K562 (cell line): ENCODE data around the gene GBF1. TPM values are rescaled to one million over a fixed set of nuclear protein-coding genes. Genes with fewer than 3 reads are reported as not detected.

Experiments
- CSDE1 ChIP-seq, 2 experiments: fragments of 450-650 bp; IDR thresholded peaks; 2 replicates each; pipeline ENCODE4 v1.6.1; 2016; ENCODE audit warnings: mild to moderate bottlenecking in 1 of 2
- E2F8 ChIP-seq: fragments of 450-650 bp; IDR thresholded peaks from 2 replicates; pipeline ENCODE4 v1.7.1; 2018; ENCODE audit warnings: mild to moderate bottlenecking, low read depth; ENCODE audit not compliant: partially characterized antibody
- EP400 ChIP-seq: fragments of 450-650 bp; IDR thresholded peaks from 2 replicates; pipeline ENCODE4 v1.6.1; 2017; ENCODE audit warnings: antibody characterized with exemption, mild to moderate bottlenecking, moderate library complexity
- FIP1L1 ChIP-seq: fragments of 200-400 bp; formaldehyde crosslinking; IDR thresholded peaks from 2 replicates; pipeline ENCODE4 v1.6.1; 2018; ENCODE audit warnings: mild to moderate bottlenecking, low read depth, low read length; ENCODE audit not compliant: poor library complexity, severe bottlenecking
- GTF2F1 ChIP-seq: IDR thresholded peaks from 2 replicates; pipeline ENCODE4 v1.6.1; 2011; ENCODE audit warnings: low read depth, low read length, improper control_type of control experiment
- HNRNPLL ChIP-seq: fragments of 200-400 bp; formaldehyde crosslinking; IDR thresholded peaks from 2 replicates; pipeline ENCODE4 v1.6.1; 2017; ENCODE audit warnings: low read length, low read depth, mild to moderate bottlenecking; ENCODE audit not compliant: poor library complexity, severe bottlenecking
- ILF3 ChIP-seq: fragments of 450-650 bp; IDR thresholded peaks from 2 replicates; pipeline ENCODE4 v1.6.1; 2018; ENCODE audit warnings: antibody characterized with exemption, mild to moderate bottlenecking, moderate library complexity, borderline replicate concordance
- KDM5B ChIP-seq: fragments of 200-600 bp; sonication (generic); IDR thresholded peaks from 2 replicates; pipeline ENCODE4 v1.6.1; 2012; ENCODE audit warnings: low read depth, mild to moderate bottlenecking, moderate library complexity, low read length, control low read depth, inconsistent platforms; ENCODE audit not compliant: insufficient replicate concordance
- LEF1 ChIP-seq: fragments of 450-650 bp; IDR thresholded peaks from 2 replicates; pipeline ENCODE4 v1.6.1; 2016; ENCODE audit warnings: mild to moderate bottlenecking
- NFIC ChIP-seq: fragments of 450-650 bp; IDR thresholded peaks from 2 replicates; pipeline ENCODE4 v1.6.1; 2017; ENCODE audit warnings: mild to moderate bottlenecking, inconsistent platforms
- NRF1 ChIP-seq, 2 experiments: fragments of 450-650 bp; IDR thresholded peaks in 1 of 2; conservative IDR thresholded peaks in 1 of 2; 2 replicates each; pipeline ENCODE4 v1.6.1; 2014; ENCODE audit warnings: mild to moderate bottlenecking in 2 of 2
- RBM17 ChIP-seq: fragments of 200-400 bp; formaldehyde crosslinking; IDR thresholded peaks from 2 replicates; pipeline ENCODE4 v1.6.1; 2017; ENCODE audit warnings: low read depth, mild to moderate bottlenecking, low read length, borderline replicate concordance
- SAP30 ChIP-seq: fragments of 200-600 bp; sonication (generic); IDR thresholded peaks from 2 replicates; pipeline ENCODE4 v1.6.1; 2012; ENCODE audit warnings: borderline replicate concordance, low read depth, mild to moderate bottlenecking, moderate library complexity, low read length, control low read depth, inconsistent platforms; ENCODE audit not compliant: insufficient read depth, poor library complexity, severe bottlenecking
- TAF9B ChIP-seq: fragments of 450-650 bp; IDR thresholded peaks from 2 replicates; pipeline ENCODE4 v1.6.1; 2018; ENCODE audit warnings: mild to moderate bottlenecking; ENCODE audit not compliant: partially characterized antibody
- ZBTB49 ChIP-seq: sonication (generic); formaldehyde crosslinking; IDR thresholded peaks from 2 replicates; pipeline ENCODE4 v1.8.0; 2022; ENCODE audit warnings: missing genetic modification reagents, mild to moderate bottlenecking, borderline replicate concordance
- ZC3H11A ChIP-seq: IDR thresholded peaks from 2 replicates; pipeline ENCODE4 v1.6.1; 2012; ENCODE audit warnings: low read depth, low read length, improper control_type of control experiment
- ZNF785 ChIP-seq: fragments of 250-450 bp; sonication (Bioruptor Pico); IDR thresholded peaks from 2 replicates; pipeline ENCODE4 v1.4.0; 2020; ENCODE audit warnings: mild to moderate bottlenecking
- polyA plus RNA-seq, 8 experiments: library from polyadenylated mRNA; depleted of rRNA in 4 of 8; stranded (reverse) in 5 of 8; unstranded in 3 of 8; fragments of >200 nt; fragmentation: Nextera tagmentation in 2 of 8; fragmentation: Illumina TruSeq in 1 of 8; extraction: Ambion mirVana in 2 of 8; extraction: Trizol in 1 of 8; gene quantifications; 2 replicates each; pipeline versions ENCODE4 v1.2.1 to v1.2.3, GENCODE V29; 2011 to 2014; ENCODE audit warnings: inconsistent platforms in 1 of 8, missing spikeins in 1 of 8
- total RNA-seq, 7 experiments: library from RNA; depleted of rRNA in 6 of 7; stranded (reverse); fragments of >200 nt in 6 of 7; fragmentation: Illumina TruSeq in 2 of 7; extraction: Trizol in 2 of 7; gene quantifications; 2 replicates each; pipeline versions ENCODE4 v1.2.1 to v1.2.3, GENCODE V29; 2011 to 2021; ENCODE audit warnings: low replicate concordance in 1 of 7
- TF ChIP-seq, protein P1 (sequence below), 2 experiments: fragments of 450-650 bp; IDR thresholded peaks; 2 replicates each; pipeline ENCODE4 v1.6.1; 2016
- TF ChIP-seq, protein P2 (sequence below): fragments of 250-450 bp; sonication (Bioruptor Pico); IDR thresholded peaks from 2 replicates; pipeline ENCODE4 v1.5.0; 2020; ENCODE audit warnings: mild to moderate bottlenecking

GBF1 gene
- total and polyA plus RNA-seq, 9 of the 15 experiments (the other 6 are each of a cell fraction or from before 2014, with no cell fraction given), result 0.69 to 28.0 (median 10.3) TPM

GRCh38 chr10:102399217-102400021, 154.1 kb downstream of the GBF1 start (continued):
- TF ChIP-seq SAP30 (no peak), ILF3 (no peak), KDM5B (peak; percentile 58), GTF2F1 (no peak), CSDE1 (IDR thresholded peaks at IDR 0.05) (no peak), TAF9B (no peak), FIP1L1 (peak; percentile 85), NRF1 (conservative IDR thresholded peaks at IDR 0.05 in 1 of 2, IDR thresholded peaks at IDR 0.05 in 1 of 2) (peak; percentile 81 to 83), E2F8 (peak; percentile 56), ZBTB49 (CRISPR knock-in tag) (no peak), NFIC (peak; percentile 40; the same call in 1 of the 2 replicates), HNRNPLL (peak; percentile 74), RBM17 (no peak), ZNF785 (no peak), ZC3H11A (no peak), EP400 (peak; percentile 86; the same call in 1 of the 2 replicates), LEF1 (no peak)
- TF ChIP-seq, protein P1, sequence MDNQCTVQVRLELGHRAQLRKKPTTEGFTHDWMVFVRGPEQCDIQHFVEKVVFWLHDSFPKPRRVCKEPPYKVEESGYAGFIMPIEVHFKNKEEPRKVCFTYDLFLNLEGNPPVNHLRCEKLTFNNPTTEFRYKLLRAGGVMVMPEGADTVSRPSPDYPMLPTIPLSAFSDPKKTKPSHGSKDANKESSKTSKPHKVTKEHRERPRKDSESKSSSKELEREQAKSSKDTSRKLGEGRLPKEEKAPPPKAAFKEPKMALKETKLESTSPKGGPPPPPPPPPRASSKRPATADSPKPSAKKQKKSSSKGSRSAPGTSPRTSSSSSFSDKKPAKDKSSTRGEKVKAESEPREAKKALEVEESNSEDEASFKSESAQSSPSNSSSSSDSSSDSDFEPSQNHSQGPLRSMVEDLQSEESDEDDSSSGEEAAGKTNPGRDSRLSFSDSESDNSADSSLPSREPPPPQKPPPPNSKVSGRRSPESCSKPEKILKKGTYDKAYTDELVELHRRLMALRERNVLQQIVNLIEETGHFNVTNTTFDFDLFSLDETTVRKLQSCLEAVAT (IDR thresholded peaks at IDR 0.05), result 0 out of 4 replicates have a peak, but pooled peaks of 1 of the 2 experiments have one; percentile 21
- TF ChIP-seq, protein P2, sequence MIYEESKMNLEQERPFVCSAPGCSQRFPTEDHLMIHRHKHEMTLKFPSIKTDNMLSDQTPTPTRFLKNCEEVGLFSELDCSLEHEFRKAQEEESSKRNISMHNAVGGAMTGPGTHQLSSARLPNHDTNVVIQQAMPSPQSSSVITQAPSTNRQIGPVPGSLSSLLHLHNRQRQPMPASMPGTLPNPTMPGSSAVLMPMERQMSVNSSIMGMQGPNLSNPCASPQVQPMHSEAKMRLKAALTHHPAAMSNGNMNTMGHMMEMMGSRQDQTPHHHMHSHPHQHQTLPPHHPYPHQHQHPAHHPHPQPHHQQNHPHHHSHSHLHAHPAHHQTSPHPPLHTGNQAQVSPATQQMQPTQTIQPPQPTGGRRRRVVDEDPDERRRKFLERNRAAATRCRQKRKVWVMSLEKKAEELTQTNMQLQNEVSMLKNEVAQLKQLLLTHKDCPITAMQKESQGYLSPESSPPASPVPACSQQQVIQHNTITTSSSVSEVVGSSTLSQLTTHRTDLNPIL (CRISPR knock-in tag), result no peak
